Left colon (tissue), 2 donors: ENCODE measurements around the gene YBEY. TPM values are rescaled to one million over a fixed set of nuclear protein-coding genes. Genes with fewer than 3 reads are reported as not detected.
A peak's percentile ranks its signal among the peaks of the same experiment; 100 is the strongest.
"Not testable (repeated sequence)": the region's sequence is repeated elsewhere in the genome, so short reads cannot be mapped to it uniquely, and the experiment has no call there.

Experiments
- ATAC-seq: fragments of 200-7000 bp; cut with Tn5 transposase; one replicate; pipeline ENCODE4 v1.9.1; 2020; ENCODE audit warnings: mild to moderate bottlenecking, moderate library complexity
- DNase-seq, 2 donors: peaks; one replicate each; pipeline ENCODE4 v3.0.0-alpha.2; 2020
- intact Hi-C, 2 donors: fragments of 100-400 bp; cut with DNase I in 1 of 2; cut with micrococcal nuclease in 1 of 2; formaldehyde crosslinking; loops; one replicate each; pipeline versions ENCODE4 v1.11.2 to v1.14.0; 2022; cut with DNase I, micrococcal nuclease
- long read RNA-seq: library from polyadenylated mRNA; unstranded; transcript quantifications from one replicate; pipeline ENCODE4 v2.0.0, GENCODE V29; 2021
- total RNA-seq, 2 donors: library from RNA; stranded (reverse); fragmentation: NEBNext Ultra II Directional; extraction: Animal tissue kit (Norgen Biotek cat#: 25700); gene quantifications; one replicate each; pipeline ENCODE4 v1.2.1, GENCODE V29; 2021
- donor health status: DM: no; HTN: no; CAD: no.
- donor health status: DM: yes; HTN: yes; CAD: no.

Gene YBEY
- total RNA-seq = 10 to 100 TPM; 19.6 to 25.7 TPM
- long read RNA-seq, transcript YBEY-206 (5 exons, 744 nt) = major isoform, 11 of 16 reads
- long read RNA-seq, partial matches to known transcripts = 0 of 16 reads
- long read RNA-seq, other reads (novel, unspliced or antisense) = 3 of 16 reads

GRCh38 chr21:46285761-46286647 lies at the start of gene YBEY:
TSS of gene YBEY (plus strand) at chr21:46286342. CDS start at chr21:46286914, 572 bp downstream.
- DNase-seq (peak; percentile 90 to 93), ATAC-seq (peak; percentile 84)
- intact Hi-C loops = no loop called here

GRCh38 chr21:46237474-46237873 lies 48.7 kb upstream of the YBEY start:
- intact Hi-C loops = no loop called here
- ATAC-seq = no peak
- no peak for DNase-seq

GRCh38 chr21:46239817-46240325 lies 46.3 kb upstream of the YBEY start:
- ATAC-seq (no peak), DNase-seq (no peak)
- intact Hi-C loops = no loop called here

- DNase-seq, ATAC-seq, intact Hi-C loops: not testable (repeated sequence)
Measured at GRCh38 chr21:46241577-46241976, 44.6 kb upstream of the YBEY start.

- ATAC-seq (no peak), DNase-seq (no peak)
- intact Hi-C loops = no loop called here
Measured at GRCh38 chr21:46243325-46243724, 42.8 kb upstream of the YBEY start.

- intact Hi-C loops = no loop called here
- DNase-seq = no peak
- no peak for ATAC-seq
Measured at GRCh38 chr21:46243960-46244361, 42.2 kb upstream of the YBEY start.

- DNase-seq (no peak), ATAC-seq (no peak)
Measured at GRCh38 chr21:46244602-46245001, 41.5 kb upstream of the YBEY start.

GRCh38 chr21:46245213-46245915 lies 40.8 kb upstream of the YBEY start:
- intact Hi-C loops = no loop called here
- no peak for DNase-seq
- ATAC-seq = no peak

More at GRCh38 chr21:46244602-46245001, 41.5 kb upstream of the YBEY start:
- intact Hi-C loops = no loop called here

GRCh38 chr21:46246345-46246744 lies 39.8 kb upstream of the YBEY start:
- DNase-seq (no peak), ATAC-seq (peak; percentile 64)
- intact Hi-C loops = no loop called here

- no peak for ATAC-seq
- DNase-seq = no peak
Measured at GRCh38 chr21:46247699-46248421, 38.3 kb upstream of the YBEY start.

GRCh38 chr21:46248422-46248782 lies 37.7 kb upstream of the YBEY start:
- DNase-seq (no peak), ATAC-seq (no peak)
- intact Hi-C loops = no loop called here

More at GRCh38 chr21:46247699-46248421, 38.3 kb upstream of the YBEY start:
- intact Hi-C loops = no loop called here

- ATAC-seq (no peak), DNase-seq (no peak)
- intact Hi-C loops = no loop called here
Measured at GRCh38 chr21:46248827-46249226, 37.3 kb upstream of the YBEY start.

- DNase-seq = no peak
- peak; percentile 27 for ATAC-seq
- intact Hi-C loops = no loop called here
Measured at GRCh38 chr21:46250146-46250725, 35.9 kb upstream of the YBEY start.

- ATAC-seq = no peak
- intact Hi-C loops = no loop called here
Measured at GRCh38 chr21:46252840-46253239, 33.3 kb upstream of the YBEY start.

GRCh38 chr21:46253610-46254124 lies 32.5 kb upstream of the YBEY start:
- ATAC-seq (no peak), DNase-seq (no peak)
- intact Hi-C loops = no loop called here

More at GRCh38 chr21:46252840-46253239, 33.3 kb upstream of the YBEY start:
- no peak for DNase-seq

- ATAC-seq = no peak
Measured at GRCh38 chr21:46254208-46254975, 31.8 kb upstream of the YBEY start.

GRCh38 chr21:46255166-46255565 lies 31.0 kb upstream of the YBEY start:
- DNase-seq = no peak
- no peak for ATAC-seq
- intact Hi-C loops = no loop called here

More at GRCh38 chr21:46254208-46254975, 31.8 kb upstream of the YBEY start:
- no peak for DNase-seq
- intact Hi-C loops = no loop called here
